Measurements from ENCODE around the gene HEATR5B. TPM values are rescaled to one million over a fixed set of nuclear protein-coding genes. Genes with fewer than 3 reads are reported as not detected.

HEATR5B gene
- total and polyA plus RNA-seq, 9 of the 15 experiments (the other 6 are each of a cell fraction or from before 2014, with no cell fraction given), result 4.2 to 21.7 (median 12.2) TPM

GRCh38 chr2:36966370-36967235 is 117.6 kb downstream of the HEATR5B start, which contains the start of gene STRN (continued):
- TF ChIP-seq ZNF592 (IDR thresholded peaks at IDR 0.05), result no peak; the same call in none of the 2 replicates
- no peak for TF ChIP-seq CSDE1 (IDR thresholded peaks at IDR 0.05)
- TF ChIP-seq, protein P1, sequence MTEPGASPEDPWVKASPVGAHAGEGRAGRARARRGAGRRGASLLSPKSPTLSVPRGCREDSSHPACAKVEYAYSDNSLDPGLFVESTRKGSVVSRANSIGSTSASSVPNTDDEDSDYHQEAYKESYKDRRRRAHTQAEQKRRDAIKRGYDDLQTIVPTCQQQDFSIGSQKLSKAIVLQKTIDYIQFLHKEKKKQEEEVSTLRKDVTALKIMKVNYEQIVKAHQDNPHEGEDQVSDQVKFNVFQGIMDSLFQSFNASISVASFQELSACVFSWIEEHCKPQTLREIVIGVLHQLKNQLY (CRISPR knock-in tag; conservative IDR thresholded peaks at IDR 0.05), result no peak
- no peak for TF ChIP-seq ZNF445 (CRISPR knock-in tag; IDR thresholded peaks at IDR 0.05; ENCODE audit: low read depth)
- peak; percentile 90 for TF ChIP-seq RBFOX2 (IDR thresholded peaks at IDR 0.05; ENCODE audit: low read depth, low read length)
- TF ChIP-seq ZNF280B (CRISPR knock-in tag; IDR thresholded peaks at IDR 0.05), result no peak
- TF ChIP-seq, protein P2, sequence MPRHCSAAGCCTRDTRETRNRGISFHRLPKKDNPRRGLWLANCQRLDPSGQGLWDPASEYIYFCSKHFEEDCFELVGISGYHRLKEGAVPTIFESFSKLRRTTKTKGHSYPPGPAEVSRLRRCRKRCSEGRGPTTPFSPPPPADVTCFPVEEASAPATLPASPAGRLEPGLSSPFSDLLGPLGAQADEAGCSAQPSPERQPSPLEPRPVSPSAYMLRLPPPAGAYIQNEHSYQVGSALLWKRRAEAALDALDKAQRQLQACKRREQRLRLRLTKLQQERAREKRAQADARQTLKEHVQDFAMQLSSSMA (CRISPR knock-in tag; IDR thresholded peaks at IDR 0.05), result peak; percentile 57; the same call in 1 of the 2 replicates
- no peak for TF ChIP-seq SMARCB1 (IDR thresholded peaks at IDR 0.05; ENCODE audit: insufficient read length, low read depth)
- TF ChIP-seq RFX5 (IDR thresholded peaks at IDR 0.05; ENCODE audit: low read depth, low read length), result no peak
- TF ChIP-seq NR2C1 (IDR thresholded peaks at IDR 0.05), result no peak
- TF ChIP-seq NR2C1 (tag; IDR thresholded peaks at IDR 0.05), result peak; percentile 30; the same call in 1 of the 2 replicates
- TF ChIP-seq ETS1 (conservative IDR thresholded peaks at IDR 0.05; ENCODE audit: control insufficient read depth, low read depth, low read length), result peak; percentile 97
- TF ChIP-seq MXI1 (IDR thresholded peaks at IDR 0.05; ENCODE audit: low read depth, low read length), result no peak
- TF ChIP-seq FOXJ2 (tag; IDR thresholded peaks at IDR 0.05), result no peak
- no peak for TF ChIP-seq ZNF398 (CRISPR knock-in tag; IDR thresholded peaks at IDR 0.05)
- no peak for TF ChIP-seq MEF2A (IDR thresholded peaks at IDR 0.05; ENCODE audit: control insufficient read depth, low read depth, low read length)
